Dendritic cell treated with granulocyte-macrophage colony-stimulating factor and Interleukin-4, amounts not matched to agents 40 ng/mL and 50 ng/mL, for 4 days (primary cell): Measurements from ENCODE around the gene AFG1L.
"Not testable (repeated sequence)": the region's sequence is repeated elsewhere in the genome, so short reads cannot be mapped to it uniquely, and the experiment has no call there.

Experiments
- H3K27ac Mint-ChIP-seq: one replicate; pipeline ENCODE4 v1.8.0; 2022; ENCODE audit warnings: mild to moderate bottlenecking, mixed read lengths
- H3K27me3 Mint-ChIP-seq: one replicate; pipeline ENCODE4 v1.8.0; 2022; ENCODE audit warnings: mild to moderate bottlenecking, mixed read lengths
- H3K36me3 Mint-ChIP-seq: one replicate; pipeline ENCODE4 v1.8.0; 2022; ENCODE audit warnings: low read depth, mixed read lengths
- H3K4me1 Mint-ChIP-seq: one replicate; pipeline ENCODE4 v1.8.0; 2022; ENCODE audit warnings: low read depth, mixed read lengths
- H3K4me3 Mint-ChIP-seq: one replicate; pipeline ENCODE4 v1.8.0; 2022; ENCODE audit warnings: mild to moderate bottlenecking, moderate library complexity, mixed read lengths
- H3K9me3 Mint-ChIP-seq: one replicate; pipeline ENCODE4 v1.8.0; 2022; ENCODE audit warnings: mixed read lengths
- intact Hi-C: fragments of 100-400 bp; cut with micrococcal nuclease; formaldehyde crosslinking; loops from one replicate; pipeline ENCODE4 v1.15.0; 2022

Gene AFG1L

DNA sequence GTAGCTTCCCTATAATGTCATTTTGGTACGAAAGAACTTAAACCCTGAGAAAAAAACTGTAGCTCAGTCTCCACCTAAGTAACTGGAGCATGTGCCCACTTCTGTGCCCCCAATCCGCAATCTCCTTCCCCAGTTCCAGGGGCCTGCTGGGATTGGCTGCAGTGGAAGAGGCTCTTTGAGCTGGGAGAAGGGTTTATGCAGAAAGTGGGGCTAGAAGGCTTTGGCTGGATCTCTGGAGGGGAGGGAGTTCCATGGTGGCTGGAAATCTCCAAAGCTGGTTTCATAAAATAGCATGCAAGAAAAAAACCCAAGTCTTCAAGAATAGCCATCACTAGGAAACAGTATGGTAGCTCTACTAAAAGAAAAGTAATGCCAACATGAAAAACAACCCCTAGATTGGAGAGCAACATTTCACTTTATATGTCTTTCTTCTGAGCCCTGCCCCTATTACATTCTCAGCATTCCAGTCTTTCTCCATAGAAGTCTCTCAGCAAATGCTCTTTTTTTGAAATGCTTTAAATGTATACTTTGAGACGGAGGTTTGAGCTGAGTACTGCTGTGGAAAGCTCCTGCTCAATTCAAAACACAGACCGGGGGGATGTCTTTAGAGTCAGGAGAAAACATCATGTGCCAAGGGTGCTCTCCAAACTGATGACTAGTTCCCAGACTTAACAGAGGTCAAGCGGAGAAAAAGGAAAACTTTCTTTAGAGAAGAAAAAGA, 229.8 kb downstream of the AFG1L start:
- no peak overlapping the region for H3K4me3 Mint-ChIP-seq

GRCh38 chr6:108526739-108527174, 231.9 kb downstream of the AFG1L start:
- Mint-ChIP-seq H3K36me3 (peaks cover 16% of the 10 kb centered on the region), H3K27me3 (no peaks in the 10 kb centered on the region), H3K4me3 (no peak overlapping the region), H3K4me1 (no peaks in the 10 kb centered on the region), H3K9me3 (no peaks in the 10 kb centered on the region), H3K27ac (no peak overlapping the region)
- intact Hi-C loops = loop anchor here (1.0 kb wide), 2 partner anchors 413 to 546 kb away; no protein-coding TSS in a partner anchor

More for the DNA sequence above, 229.8 kb downstream of the AFG1L start:
- intact Hi-C loops = no loop called here
- Mint-ChIP-seq H3K27ac (no peak overlapping the region), H3K36me3 (peaks cover 16% of the 10 kb centered on the region), H3K27me3 (no peaks in the 10 kb centered on the region), H3K4me1 (no peaks in the 10 kb centered on the region), H3K9me3 (no peaks in the 10 kb centered on the region)

- Mint-ChIP-seq H3K36me3 (no peaks in the 10 kb centered on the region), H3K4me3 (no peak overlapping the region), H3K27ac (no peak overlapping the region), H3K4me1 (peaks cover 4% of the 10 kb centered on the region), H3K27me3 (peaks cover 1% of the 10 kb centered on the region), H3K9me3 (no peaks in the 10 kb centered on the region)
- intact Hi-C loops = no loop called here
Observed at GRCh38 chr6:108528878-108529277, 234.0 kb downstream of the AFG1L start.

- Mint-ChIP-seq H3K4me3 (no peak overlapping the region), H3K27me3 (peaks cover 1% of the 10 kb centered on the region), H3K36me3 (no peaks in the 10 kb centered on the region), H3K4me1 (peaks cover 7% of the 10 kb centered on the region), H3K27ac (no peak overlapping the region), H3K9me3 (no peaks in the 10 kb centered on the region)
- intact Hi-C loops = no loop called here
Observed at GRCh38 chr6:108531332-108531731, 236.5 kb downstream of the AFG1L start.

DNA sequence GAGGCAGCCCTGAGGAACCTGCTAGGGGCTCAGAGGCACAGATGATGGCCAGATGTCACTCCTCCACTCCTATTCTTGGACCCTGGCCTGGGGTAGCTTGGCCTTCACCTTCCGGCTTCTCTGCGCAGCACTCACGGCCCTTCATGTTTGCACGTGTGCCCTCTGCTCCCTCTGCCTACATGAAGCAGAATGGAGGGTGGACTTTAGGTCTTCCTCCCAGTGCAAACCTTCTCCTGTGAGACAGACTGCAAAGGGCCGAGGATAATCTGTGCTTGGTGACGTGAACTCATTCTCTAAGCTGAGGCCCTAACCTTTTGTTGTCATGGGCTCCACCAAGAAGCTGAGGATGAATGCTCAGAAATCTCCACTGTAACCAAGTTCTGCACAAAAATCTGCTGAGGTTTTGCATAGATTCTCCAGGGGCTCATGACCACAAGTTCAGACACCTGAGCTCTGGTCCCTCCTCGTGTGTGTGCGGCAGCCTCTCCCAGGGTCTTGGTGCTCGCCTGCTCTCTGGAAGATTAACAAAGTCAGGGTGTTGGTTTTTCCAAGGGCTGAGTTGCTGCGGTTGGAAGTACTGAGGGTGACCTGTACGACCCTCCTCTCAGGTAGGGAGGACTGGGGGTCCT, 240.4 kb downstream of the AFG1L start:
- no peak overlapping the region for H3K27ac Mint-ChIP-seq
- H3K4me1 Mint-ChIP-seq = peaks cover 16% of the 10 kb centered on the region
- intact Hi-C loops = no loop called here
- H3K36me3 Mint-ChIP-seq = no peaks in the 10 kb centered on the region
- peaks cover 6% of the 10 kb centered on the region for H3K9me3 Mint-ChIP-seq
- H3K4me3 Mint-ChIP-seq = no peak overlapping the region
- H3K27me3 Mint-ChIP-seq = peaks cover 1% of the 10 kb centered on the region

DNA sequence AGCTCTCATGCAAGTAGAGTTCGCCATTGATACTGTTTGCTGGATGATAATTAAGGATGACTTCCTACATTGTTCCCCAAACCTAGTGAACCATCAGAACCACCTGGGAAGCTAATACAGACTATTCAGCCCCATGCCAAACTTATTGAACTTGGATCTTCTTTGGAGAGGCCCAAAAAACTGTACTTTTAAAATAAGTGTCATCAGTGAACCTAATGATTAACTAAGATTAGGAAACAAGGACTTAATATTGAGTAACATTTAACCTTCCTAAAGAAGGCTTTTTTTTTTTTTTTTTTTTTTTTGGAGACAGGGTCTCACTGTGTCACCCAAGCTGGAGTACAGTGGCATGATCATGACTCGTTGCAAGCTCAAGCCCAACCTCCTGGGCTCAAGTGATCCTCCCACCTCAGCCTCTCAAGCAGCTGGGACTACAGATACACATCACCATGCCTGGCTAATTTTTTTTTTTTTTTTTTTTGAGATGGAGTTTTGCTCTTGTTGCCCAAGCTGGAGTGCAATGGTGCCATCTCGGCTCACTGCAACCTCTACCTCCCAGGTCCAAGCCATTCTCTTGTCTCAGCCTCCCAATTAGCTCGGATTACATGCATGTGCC, 241.2 kb downstream of the AFG1L start:
- not testable (repeated sequence) for H3K9me3 Mint-ChIP-seq

DNA sequence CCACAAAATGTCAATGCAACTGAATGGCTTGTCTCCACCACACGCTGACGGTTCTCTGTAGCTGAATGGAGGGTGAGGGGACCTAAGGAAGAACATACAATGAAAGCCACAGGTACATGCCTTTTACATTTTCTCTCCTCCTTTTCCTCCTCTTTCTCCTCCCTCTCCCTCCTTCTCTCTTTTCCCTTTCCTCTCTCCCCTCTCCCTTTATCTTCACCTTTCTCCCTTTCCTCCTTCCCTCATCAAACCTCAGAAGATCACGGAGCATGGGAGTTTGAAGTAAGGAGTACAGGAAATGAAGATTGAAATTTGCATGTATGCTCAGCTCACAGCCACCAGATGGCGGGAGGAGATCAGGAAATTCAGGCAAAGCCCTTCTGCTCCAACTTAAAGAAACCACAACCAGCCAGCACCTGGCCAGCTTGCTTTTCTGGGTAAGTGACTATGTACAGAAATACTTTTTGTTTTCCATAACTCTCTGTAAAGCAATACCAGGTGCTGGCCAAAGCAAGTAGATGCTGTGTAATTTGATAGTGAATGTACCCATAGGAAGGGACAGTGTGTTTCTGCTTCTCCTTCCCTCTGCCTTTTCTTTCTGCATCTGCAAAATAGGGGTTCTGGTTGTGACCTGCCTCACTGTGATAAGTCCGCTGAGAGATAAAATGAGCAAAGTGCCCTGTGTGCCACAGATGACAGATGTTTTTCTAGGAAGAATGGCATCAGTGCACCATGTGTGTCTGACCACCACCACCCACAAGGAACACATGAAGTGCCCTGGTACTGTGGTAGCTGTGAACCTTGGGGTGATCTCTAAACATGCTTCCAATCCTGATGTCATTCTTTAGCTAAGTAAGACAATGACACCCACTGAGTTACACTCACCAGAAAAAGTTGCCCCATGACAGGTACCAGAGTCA, 247.2 kb downstream of the AFG1L start:
- no peak overlapping the region for H3K27ac Mint-ChIP-seq
- H3K4me3 Mint-ChIP-seq = no peak overlapping the region
- no peaks in the 10 kb centered on the region for H3K36me3 Mint-ChIP-seq
- H3K4me1 Mint-ChIP-seq = peaks cover 26% of the 10 kb centered on the region
- H3K9me3 Mint-ChIP-seq = peaks cover 6% of the 10 kb centered on the region
- peaks cover 13% of the 10 kb centered on the region for H3K27me3 Mint-ChIP-seq
- intact Hi-C loops = loop anchor here (1.0 kb wide), 3 partner anchors 240 to 351 kb away; no protein-coding TSS in a partner anchor

More for the DNA sequence above, 241.2 kb downstream of the AFG1L start:
- H3K27ac Mint-ChIP-seq, H3K36me3 Mint-ChIP-seq, H3K27me3 Mint-ChIP-seq, intact Hi-C loops, H3K4me3 Mint-ChIP-seq: not testable (repeated sequence)
- H3K4me1 Mint-ChIP-seq = peaks cover 16% of the 10 kb centered on the region

DNA sequence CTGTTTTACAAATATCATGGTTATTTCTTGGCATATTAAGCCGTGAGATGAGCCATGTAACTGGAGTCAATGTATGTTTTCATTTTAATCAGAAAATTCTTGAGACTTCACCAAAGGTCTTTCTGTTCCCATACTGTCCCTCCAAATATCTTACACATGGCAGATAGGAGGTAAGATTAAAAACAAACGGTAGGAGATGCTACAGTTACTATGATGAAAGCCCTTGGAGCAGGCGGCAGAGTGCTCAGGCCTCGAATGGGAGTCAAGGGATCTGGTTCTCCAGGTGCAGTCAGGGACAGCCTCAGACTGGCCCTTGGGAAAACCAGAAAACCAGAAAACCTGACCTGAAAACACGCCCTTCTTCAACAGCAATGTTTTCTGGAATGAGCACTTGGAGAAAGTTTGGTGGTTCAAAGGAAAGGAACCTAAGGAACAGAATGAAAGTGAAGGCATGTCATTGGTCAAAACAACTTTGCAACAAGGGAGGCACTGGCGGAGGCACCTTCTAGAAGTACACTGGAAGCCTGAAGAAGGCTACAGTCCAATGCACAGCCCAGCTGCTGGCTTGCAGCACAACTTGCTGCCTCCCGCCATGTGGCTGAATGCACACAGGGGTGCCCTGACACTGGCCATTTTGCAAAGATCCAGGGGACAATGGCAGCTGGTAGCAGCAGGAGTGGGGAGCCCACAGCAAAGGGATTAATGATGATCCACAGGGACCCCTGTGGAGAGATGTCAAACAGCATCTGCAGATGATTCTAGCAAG, 248.5 kb downstream of the AFG1L start:
- Mint-ChIP-seq H3K36me3 (no peaks in the 10 kb centered on the region), H3K9me3 (peaks cover 6% of the 10 kb centered on the region), H3K27ac (no peak overlapping the region), H3K4me3 (no peak overlapping the region), H3K27me3 (peaks cover 15% of the 10 kb centered on the region), H3K4me1 (peaks cover 20% of the 10 kb centered on the region)
- intact Hi-C loops = loop anchor here (1.0 kb wide), 1 partner anchor 530 kb away; no protein-coding TSS in a partner anchor

DNA sequence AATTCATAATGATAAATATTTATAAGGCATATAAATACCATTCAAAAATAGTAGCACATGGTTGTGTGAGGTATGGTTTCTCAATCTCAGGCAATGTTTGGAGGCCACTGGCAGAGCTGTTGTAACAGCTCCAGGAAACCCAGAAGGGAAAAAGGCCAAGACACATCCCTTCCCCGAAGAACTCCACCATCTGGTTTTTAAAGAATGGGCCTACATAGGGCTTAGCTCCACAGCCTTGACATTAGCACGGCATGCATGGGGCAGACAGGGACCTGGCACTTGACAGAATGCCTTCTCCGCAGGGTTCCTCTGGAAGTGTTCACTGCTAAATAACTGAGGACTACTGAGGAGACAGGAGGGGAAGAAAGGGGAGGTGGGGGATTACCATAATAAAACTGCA, 249.8 kb downstream of the AFG1L start:
- Mint-ChIP-seq H3K4me3 (no peak overlapping the region), H3K36me3 (no peaks in the 10 kb centered on the region), H3K9me3 (peaks cover 4% of the 10 kb centered on the region), H3K27me3 (peaks cover 15% of the 10 kb centered on the region), H3K4me1 (peaks cover 20% of the 10 kb centered on the region), H3K27ac (no peak overlapping the region)
- intact Hi-C loops = no loop called here

GRCh38 chr6:108546079-108547049, 251.5 kb downstream of the AFG1L start:
- Mint-ChIP-seq H3K9me3 (no peaks in the 10 kb centered on the region), H3K4me3 (no peak overlapping the region), H3K4me1 (peaks cover 20% of the 10 kb centered on the region), H3K27me3 (peaks cover 15% of the 10 kb centered on the region), H3K27ac (peak overlapping the region; percentile 67), H3K36me3 (no peaks in the 10 kb centered on the region)
- intact Hi-C loops = no loop called here

- no peaks in the 10 kb centered on the region for H3K9me3 Mint-ChIP-seq
- H3K4me3 Mint-ChIP-seq = no peak overlapping the region
- H3K36me3 Mint-ChIP-seq = no peaks in the 10 kb centered on the region
- peaks cover 29% of the 10 kb centered on the region for H3K4me1 Mint-ChIP-seq
- intact Hi-C loops = no loop called here
- H3K27me3 Mint-ChIP-seq = peaks cover 4% of the 10 kb centered on the region
- H3K27ac Mint-ChIP-seq = no peak overlapping the region
Observed at GRCh38 chr6:108549241-108549640, 254.4 kb downstream of the AFG1L start.

DNA sequence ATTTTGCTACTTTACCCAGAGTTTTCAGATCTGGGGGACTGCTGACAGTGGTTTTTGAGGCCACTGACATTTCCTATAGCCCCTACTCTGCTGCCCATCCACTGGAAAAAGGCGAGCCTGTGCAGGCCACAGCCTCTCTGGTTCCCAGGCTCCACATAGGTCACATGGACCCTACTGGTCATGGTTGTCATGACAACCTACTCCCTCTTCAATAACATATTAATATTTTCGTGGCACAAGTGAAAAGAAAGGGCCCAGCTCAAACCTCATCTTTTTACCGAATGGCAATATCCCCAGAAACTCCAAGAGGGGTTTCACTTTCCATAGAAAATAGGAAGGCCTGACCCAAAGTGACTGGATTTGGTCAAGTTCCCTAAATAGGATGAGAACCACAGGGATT, 254.9 kb downstream of the AFG1L start:
- intact Hi-C loops = no loop called here
- no peak overlapping the region for H3K27ac Mint-ChIP-seq
- peaks cover 4% of the 10 kb centered on the region for H3K27me3 Mint-ChIP-seq
- H3K9me3 Mint-ChIP-seq = no peaks in the 10 kb centered on the region
- no peak overlapping the region for H3K4me3 Mint-ChIP-seq
- no peaks in the 10 kb centered on the region for H3K36me3 Mint-ChIP-seq
- peaks cover 29% of the 10 kb centered on the region for H3K4me1 Mint-ChIP-seq
